ENCODE results near the gene PIP4K2B.

PIP4K2B gene

DNA sequence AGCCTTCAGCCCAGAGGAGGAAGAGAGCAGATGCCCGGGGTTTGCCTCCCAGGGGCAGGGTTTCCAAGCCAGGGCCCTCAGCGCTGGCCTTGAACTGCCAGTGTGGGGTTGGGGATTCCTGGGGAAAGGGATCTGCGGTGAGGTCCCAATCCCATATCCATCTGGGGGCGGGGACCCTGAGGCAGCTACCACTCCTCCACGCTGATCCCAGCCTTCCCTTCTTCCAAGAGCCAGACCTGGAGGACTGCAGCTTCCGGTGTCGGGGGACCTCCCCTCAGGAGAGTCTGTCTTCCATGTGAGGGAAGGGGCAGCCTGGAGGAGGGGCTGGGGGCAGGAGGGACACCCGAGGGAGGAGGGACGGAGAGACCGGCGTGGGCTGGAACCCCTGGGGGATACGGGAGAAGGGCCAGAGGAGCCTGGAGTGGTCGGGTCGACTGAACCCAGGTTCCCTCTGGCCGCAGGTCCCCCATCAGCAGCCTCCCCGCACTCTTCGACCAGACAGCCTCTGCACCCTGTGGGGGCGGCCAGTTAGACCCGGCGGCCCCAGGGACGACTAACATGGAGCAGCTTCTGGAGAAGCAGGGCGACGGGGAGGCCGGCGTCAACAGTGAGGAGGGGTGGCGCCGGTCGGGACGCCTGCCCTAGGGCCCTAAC lies 79.9 kb downstream of the PIP4K2B start:
- H3K4me3 ChIP-seq (ENCODE audit: low read depth, low read length) = no peak overlapping the region
- DNase-seq (ENCODE audit: low read depth) = no peak

DNA sequence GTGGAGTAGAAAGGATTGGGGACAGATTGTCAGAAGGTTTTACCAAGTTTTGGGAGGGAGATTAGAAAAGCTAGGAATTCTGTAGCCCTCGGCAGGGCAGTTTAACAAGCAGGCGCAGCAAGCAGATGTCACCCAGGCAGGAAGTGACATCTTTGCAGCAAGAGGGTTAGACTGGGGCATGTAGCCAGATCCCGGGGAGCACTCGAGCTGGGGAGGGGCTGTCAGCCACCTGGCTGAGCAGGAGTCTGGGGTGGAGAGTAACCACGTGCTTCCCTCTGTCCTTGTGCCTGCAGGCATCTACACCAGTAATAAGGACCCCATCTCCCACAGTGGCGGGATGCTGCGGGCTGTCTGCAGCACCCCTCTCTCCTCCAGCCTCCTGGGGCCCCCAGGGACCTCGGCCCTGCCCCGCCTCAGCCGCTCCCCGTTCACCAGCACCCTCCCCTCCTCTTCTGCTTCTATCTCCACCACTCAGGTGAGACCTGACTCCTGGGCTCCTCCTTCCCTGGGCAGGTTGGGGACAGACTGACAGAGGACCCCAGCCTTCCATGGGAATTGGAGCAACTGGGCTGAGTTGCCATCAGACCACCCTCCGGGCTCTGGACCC lies 82.1 kb downstream of the PIP4K2B start:
- H3K4me3 ChIP-seq (ENCODE audit: low read depth, low read length) = no peak overlapping the region
- DNase-seq (ENCODE audit: low read depth) = no peak
- TF ChIP-seq, protein P1, sequence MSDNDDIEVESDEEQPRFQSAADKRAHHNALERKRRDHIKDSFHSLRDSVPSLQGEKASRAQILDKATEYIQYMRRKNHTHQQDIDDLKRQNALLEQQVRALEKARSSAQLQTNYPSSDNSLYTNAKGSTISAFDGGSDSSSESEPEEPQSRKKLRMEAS (IDR thresholded peaks at IDR 0.05; ENCODE audit: low read depth, low read length) = no peak
- TF ChIP-seq MYC (IDR thresholded peaks at IDR 0.05; ENCODE audit: low read depth, low read length) = no peak
- TF ChIP-seq, protein P2, sequence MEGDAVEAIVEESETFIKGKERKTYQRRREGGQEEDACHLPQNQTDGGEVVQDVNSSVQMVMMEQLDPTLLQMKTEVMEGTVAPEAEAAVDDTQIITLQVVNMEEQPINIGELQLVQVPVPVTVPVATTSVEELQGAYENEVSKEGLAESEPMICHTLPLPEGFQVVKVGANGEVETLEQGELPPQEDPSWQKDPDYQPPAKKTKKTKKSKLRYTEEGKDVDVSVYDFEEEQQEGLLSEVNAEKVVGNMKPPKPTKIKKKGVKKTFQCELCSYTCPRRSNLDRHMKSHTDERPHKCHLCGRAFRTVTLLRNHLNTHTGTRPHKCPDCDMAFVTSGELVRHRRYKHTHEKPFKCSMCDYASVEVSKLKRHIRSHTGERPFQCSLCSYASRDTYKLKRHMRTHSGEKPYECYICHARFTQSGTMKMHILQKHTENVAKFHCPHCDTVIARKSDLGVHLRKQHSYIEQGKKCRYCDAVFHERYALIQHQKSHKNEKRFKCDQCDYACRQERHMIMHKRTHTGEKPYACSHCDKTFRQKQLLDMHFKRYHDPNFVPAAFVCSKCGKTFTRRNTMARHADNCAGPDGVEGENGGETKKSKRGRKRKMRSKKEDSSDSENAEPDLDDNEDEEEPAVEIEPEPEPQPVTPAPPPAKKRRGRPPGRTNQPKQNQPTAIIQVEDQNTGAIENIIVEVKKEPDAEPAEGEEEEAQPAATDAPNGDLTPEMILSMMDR (IDR thresholded peaks at IDR 0.05; ENCODE audit: low read depth, low read length) = no peak
- TF ChIP-seq POLR2A (IDR thresholded peaks at IDR 0.05; ENCODE audit: extremely low read depth, insufficient read length) = no peak

More for the DNA sequence above, 79.9 kb downstream of the PIP4K2B start:
- TF ChIP-seq, protein P1 (IDR thresholded peaks at IDR 0.05; ENCODE audit: low read depth, low read length) = no peak
- TF ChIP-seq, protein P2 (IDR thresholded peaks at IDR 0.05; ENCODE audit: low read depth, low read length) = no peak
- TF ChIP-seq POLR2A (IDR thresholded peaks at IDR 0.05; ENCODE audit: extremely low read depth, insufficient read length) (no peak), MYC (IDR thresholded peaks at IDR 0.05; ENCODE audit: low read depth, low read length) (no peak)

DNA sequence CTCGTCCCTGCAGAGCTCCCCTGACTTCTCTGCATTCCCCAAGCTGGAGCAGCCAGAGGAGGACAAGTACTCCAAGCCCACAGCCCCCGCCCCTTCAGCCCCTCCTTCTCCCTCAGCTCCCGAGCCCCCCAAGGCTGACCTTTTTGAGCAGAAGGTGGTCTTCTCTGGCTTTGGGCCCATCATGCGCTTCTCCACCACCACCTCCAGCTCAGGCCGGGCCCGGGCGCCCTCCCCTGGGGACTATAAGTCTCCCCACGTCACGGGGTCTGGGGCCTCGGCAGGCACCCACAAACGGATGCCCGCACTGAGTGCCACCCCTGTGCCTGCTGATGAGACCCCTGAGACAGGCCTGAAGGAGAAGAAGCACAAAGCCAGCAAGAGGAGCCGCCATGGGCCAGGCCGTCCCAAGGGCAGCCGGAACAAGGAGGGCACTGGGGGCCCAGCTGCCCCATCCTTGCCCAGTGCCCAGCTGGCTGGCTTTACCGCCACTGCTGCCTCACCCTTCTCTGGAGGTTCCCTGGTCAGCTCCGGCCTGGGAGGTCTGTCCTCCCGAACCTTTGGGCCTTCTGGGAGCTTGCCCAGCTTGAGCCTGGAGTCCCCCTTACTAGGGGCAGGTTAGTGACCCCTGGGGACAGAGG lies 82.9 kb downstream of the PIP4K2B start:
- H3K4me3 ChIP-seq (ENCODE audit: low read depth, low read length) = no peak overlapping the region
- no peak for TF ChIP-seq POLR2A (IDR thresholded peaks at IDR 0.05; ENCODE audit: extremely low read depth, insufficient read length)
- TF ChIP-seq, protein P1 (IDR thresholded peaks at IDR 0.05; ENCODE audit: low read depth, low read length) = no peak
- no peak for TF ChIP-seq MYC (IDR thresholded peaks at IDR 0.05; ENCODE audit: low read depth, low read length)
- TF ChIP-seq, protein P2 (IDR thresholded peaks at IDR 0.05; ENCODE audit: low read depth, low read length) = no peak
- DNase-seq (ENCODE audit: low read depth) = no peak
